NCI-H2081 (cell line): ENCODE data around the gene KCNJ5.
A peak's percentile ranks its signal among the peaks of the same experiment; 100 is the strongest.

ENCODE experiments used
- DNase-seq, 2 experiments: peaks; one replicate each; lab custom pipeline; 2025; lab: John Stamatoyannopoulos, UW

Gene KCNJ5

GRCh38 chr11:128895526-128895925 is 4.4 kb downstream of the KCNJ5 start:
- no peak for DNase-seq

DNA sequence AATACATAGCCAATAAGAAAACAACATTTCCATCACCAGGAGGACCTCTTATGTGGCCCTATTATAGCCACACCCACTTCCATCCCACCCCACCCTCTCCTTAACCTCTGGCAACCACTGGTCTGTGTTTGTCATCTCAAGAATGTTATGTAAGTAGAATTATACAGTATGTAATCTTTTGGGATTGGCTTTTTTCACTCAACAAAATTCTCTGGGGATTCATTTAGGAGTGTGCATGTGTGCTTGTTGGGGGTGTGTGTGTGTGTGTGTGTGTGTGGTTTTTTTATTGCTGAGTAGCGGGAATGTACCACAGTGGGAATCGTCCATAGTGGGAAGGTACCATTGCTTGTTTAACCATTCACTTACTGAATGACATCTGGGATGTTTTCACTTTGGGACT is 5.2 kb downstream of the KCNJ5 start:
- DNase-seq: no peak

- DNase-seq: no peak
Observed at GRCh38 chr11:128897826-128898225, 6.7 kb downstream of the KCNJ5 start.

DNA sequence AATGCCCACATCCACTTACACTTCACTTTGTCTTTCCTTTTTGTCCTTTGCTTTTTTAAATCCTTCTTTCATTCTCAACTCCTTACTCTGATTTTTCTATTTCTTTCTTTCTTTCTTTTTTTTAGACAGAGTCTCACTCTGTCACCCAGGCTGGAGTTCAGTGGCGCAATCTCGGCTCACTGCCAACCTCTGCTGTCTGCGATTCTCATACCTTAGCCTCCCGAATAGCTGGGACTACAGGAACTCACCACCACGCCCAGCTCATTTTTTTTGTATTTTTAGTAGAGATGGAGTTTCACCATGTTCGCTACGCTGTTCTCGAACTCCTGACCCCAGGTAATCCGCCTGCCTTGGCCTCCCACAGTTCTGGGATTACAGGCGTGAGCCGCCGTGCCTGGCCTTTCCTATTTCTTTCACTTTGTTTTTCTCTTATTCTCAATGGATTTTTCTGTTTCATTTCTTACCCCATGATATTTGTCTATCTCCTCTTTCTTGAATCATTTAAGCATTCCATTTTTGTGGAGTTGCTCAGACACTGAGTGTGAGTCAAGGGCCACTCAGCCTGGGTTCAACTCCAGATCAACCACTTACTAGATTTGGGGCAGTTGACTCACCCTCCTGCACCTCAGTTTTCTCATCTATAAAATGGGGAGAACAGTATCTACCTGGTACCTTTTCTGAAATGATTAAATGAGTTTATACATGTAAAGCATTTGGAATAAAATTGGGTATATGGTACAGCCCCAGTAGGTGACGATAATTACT is 7.6 kb downstream of the KCNJ5 start:
- DNase-seq: no peak

DNA sequence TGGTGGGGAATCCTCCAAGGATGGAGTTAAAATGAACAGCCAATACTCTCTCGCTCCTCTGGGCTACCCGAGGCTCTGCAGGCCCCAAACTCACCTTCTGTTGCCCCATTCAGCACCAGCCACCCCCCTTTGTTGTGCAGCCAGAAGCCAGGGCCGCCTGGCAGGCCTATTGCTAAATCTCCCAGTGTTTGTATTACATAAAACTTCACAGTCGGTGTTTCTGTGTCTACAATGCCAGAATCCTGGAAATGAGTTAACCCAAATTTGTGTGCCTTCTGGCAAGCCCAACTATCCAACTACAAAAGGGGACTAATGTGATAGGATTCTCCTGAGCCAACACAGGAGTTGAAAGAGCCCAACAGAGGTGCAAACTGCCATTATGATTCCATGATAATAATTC is 9.3 kb downstream of the KCNJ5 start:
- peak; percentile 21 to 56 for DNase-seq

- DNase-seq: no peak
Observed at GRCh38 chr11:128901653-128902514, 10.7 kb downstream of the KCNJ5 start.

- no peak for DNase-seq
Observed at GRCh38 chr11:128902515-128903066, 11.4 kb downstream of the KCNJ5 start.

GRCh38 chr11:128903248-128904061 is 12.3 kb downstream of the KCNJ5 start:
- peak in 1 of 2 experiments; percentile 18 for DNase-seq

DNA sequence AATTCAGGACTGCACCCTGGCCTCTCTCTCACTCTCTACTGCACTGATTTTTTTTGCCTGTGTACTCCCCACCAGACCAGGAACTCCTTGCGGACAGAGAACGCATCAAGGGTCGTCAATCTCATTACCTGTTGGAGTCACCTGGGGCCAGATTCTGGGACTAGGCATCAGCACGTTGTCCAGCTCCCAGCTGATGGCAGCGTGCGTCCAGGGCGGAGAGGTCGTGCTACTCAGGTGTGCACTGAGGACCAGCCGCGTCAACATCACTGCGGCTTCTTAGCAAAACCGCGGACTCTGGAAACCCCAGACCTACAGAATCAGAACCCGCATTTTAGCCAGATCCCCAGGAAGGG is 13.1 kb downstream of the KCNJ5 start:
- no peak for DNase-seq

- peak; percentile 80 to 82 for DNase-seq
Observed at GRCh38 chr11:128904656-128905344, 13.6 kb downstream of the KCNJ5 start.

- DNase-seq: peak; percentile 76
Observed at GRCh38 chr11:128905345-128906184, 14.4 kb downstream of the KCNJ5 start.

DNA sequence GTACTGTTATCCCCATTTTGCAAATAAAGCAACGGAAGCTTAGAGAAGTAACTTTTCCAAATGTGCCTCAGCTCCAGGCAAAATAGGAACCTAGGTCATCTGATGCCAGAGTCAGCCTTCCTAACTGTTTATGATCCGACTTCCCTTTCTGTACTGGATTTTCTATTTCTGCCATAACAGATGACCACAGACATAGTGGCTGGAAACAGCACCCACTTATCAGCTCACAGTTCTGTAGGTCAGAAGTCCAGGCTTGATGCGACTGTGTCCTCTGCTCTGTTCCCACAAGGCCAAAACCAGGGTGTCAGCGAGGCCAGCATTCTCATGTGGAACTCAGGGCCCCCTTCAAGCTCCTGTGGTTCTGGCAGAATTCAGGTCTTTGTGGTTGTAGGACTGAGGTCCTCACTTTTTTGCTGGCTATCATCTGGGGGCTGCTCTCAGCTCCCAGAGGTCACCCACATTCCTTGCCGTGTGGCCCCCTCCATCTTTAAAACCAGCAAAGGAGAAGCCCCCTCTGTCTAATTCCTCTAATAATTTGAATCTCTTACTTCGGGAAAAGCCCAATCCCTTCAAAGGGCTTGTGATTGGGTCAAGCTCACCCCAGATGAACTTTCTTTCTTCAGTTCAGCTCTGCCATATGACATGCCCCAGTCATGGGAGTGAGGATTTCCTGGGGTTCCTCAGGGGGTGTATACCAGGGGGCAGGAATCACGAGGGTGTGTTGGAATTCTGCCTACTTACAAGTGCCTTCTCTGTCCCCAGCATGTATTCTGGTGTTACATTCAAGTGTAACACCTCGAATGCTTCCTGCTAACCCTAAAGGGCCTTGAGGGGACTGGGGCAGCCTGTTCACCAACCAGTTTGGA is 15.3 kb downstream of the KCNJ5 start:
- DNase-seq: no peak

DNA sequence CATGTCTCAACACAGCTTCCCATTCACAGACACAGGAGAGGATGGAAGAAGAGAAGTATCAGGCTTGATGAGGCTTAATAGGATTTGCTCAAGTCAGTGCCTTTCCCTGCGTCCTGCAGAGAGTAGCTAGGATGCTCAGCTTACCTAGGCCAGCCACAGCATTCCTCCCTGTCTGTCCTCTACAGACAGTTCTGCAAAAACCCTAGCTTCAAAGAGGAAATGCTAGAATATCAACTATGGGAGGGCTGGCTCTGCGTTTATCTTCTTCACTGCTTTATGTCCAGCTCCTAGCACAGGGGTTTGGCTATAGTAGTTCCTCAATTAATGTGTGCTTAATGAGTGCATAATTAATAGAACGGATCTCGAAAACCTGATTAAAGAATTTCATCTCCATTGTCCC is 16.4 kb downstream of the KCNJ5 start:
- no peak for DNase-seq

DNA sequence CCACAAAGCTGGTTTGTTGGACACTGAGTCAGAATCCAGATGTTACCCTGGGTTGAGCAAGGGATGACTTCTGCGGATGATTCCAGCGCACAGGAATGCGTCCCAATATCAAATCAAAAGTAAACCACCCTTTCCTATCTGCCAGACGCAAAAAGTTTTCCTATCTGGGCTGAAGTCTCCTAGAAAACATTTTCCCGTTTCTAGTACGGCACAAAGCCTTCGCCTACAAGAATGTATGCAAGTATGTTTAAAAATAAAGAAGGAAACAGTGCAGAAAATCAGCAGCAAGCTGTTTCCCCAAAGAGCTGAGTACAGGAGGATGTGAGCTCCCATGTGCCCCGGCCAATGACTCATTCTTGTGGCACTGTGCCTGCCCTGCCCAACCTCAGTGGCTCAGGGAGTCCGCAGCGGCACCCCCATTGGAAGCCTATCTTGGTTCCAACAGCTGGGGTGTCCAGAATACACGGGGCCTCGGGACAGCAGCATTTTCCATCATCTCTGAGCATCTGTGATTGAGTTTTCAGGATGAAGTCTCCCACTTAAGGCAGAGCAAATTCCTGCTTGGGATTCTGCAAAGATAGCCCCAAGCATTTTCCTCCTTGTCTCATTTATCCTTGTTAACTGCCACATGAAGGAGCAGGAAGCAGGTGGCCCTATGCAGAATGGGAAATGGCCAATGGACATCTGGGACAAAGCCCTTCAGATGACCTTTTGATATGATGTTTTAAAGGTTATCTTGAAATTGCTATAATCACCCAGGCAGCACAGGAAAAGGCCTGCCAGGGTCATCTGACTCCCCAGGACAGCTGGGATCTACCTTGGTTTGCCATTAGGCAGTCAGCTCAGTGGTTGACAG is 17.5 kb downstream of the KCNJ5 start:
- no peak for DNase-seq

GRCh38 chr11:128909438-128910125 is 18.4 kb downstream of the KCNJ5 start:
- DNase-seq: no peak

DNA sequence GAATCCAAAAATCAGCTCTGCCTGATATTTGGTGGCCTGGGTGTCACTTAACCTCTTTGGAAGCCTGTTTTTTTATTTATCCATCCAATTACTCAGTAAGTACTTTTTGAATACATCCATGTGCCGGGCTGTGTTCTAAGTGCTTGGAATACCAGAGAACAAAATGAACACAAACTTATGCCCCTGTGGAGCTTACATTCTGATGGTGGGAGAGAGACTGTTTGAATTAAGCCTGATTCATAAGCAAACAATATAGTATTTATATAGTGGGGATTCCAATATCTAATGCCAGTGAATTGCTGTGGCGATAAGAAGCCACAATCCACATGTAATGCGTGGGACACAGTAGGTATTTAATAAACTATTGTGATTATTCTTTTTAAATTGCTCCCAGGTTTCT is 19.4 kb downstream of the KCNJ5 start:
- no peak for DNase-seq

DNA sequence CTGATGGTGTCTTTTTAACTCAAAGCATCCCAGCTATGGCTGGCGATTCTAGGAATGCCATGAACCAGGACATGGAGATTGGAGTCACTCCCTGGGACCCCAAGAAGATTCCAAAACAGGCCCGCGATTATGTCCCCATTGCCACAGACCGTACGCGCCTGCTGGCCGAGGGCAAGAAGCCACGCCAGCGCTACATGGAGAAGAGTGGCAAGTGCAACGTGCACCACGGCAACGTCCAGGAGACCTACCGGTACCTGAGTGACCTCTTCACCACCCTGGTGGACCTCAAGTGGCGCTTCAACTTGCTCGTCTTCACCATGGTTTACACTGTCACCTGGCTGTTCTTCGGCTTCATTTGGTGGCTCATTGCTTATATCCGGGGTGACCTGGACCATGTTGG is 20.1 kb downstream of the KCNJ5 start:
- DNase-seq: no peak

GRCh38 chr11:128911701-128912100 is 20.5 kb downstream of the KCNJ5 start:
- DNase-seq: no peak
